HFF-Myc (cell line): Measurements from ENCODE around the gene PMM2.

ENCODE experiments used
- DNase-seq: peaks from one replicate; pipeline ENCODE4 v3.0.0-alpha.2; 2011; ENCODE audit warnings: low read depth; ENCODE audit errors: extremely low read depth
- H3K4me3 ChIP-seq: replicated peaks from 2 replicates; pipeline ENCODE4 v1.5.1; 2011; ENCODE audit warnings: low read depth, mild to moderate bottlenecking, control low read depth, low read length
- TF ChIP-seq, protein P1 (sequence below): IDR thresholded peaks from 2 replicates; pipeline ENCODE4 v1.5.1; 2012; ENCODE audit warnings: mild to moderate bottlenecking, low read depth, low read length, control low read depth; ENCODE audit errors: missing control alignments

Gene PMM2

GRCh38 chr16:8889893-8890548 is 92.4 kb downstream of the PMM2 start:
- DNase-seq, result no peak
- no peak overlapping the region for H3K4me3 ChIP-seq
- TF ChIP-seq, protein P1, sequence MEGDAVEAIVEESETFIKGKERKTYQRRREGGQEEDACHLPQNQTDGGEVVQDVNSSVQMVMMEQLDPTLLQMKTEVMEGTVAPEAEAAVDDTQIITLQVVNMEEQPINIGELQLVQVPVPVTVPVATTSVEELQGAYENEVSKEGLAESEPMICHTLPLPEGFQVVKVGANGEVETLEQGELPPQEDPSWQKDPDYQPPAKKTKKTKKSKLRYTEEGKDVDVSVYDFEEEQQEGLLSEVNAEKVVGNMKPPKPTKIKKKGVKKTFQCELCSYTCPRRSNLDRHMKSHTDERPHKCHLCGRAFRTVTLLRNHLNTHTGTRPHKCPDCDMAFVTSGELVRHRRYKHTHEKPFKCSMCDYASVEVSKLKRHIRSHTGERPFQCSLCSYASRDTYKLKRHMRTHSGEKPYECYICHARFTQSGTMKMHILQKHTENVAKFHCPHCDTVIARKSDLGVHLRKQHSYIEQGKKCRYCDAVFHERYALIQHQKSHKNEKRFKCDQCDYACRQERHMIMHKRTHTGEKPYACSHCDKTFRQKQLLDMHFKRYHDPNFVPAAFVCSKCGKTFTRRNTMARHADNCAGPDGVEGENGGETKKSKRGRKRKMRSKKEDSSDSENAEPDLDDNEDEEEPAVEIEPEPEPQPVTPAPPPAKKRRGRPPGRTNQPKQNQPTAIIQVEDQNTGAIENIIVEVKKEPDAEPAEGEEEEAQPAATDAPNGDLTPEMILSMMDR, result no peak

DNA sequence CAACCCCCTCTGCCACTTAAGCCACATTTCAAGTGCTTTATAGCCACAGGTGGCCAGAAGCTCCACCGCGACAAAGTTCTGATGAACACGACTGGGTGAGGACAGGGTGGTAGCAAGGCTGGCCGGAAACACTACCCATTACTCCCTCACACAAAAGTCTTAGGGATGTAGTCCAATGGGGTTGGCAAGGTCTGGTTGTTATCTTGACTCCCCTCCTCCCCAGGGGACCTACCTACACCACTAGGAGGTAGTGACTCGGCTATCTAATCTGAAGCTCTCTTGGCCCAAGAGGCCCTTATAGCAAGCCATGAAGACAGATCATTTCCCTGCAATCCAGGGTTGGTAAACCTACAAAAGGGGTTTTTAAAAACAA is 92.9 kb downstream of the PMM2 start:
- H3K4me3 ChIP-seq, result no peak overlapping the region
- TF ChIP-seq, protein P1, result no peak

DNA sequence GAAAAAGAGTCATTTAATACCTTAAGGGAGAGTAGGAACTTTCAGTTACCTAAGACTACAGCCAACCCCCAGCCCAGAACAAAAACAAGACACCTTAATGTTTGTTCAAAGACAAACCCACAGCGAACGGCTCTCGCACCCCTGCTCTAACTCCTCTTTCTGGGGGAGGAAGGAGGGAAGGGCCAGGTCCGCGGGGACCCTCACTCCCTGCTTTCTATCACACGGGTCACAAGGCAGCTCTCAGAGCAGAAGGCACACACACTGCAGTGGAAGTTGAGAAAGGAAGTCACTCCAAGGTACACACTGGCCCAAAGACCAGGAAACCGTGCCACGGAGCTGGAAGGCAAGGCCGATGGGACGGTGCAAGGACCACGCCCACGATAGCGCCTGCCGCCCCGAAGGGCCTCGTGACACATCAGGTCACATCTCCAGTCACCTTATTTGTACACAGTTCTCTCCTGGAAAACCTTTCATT is 94.5 kb downstream of the PMM2 start:
- no peak for DNase-seq
- TF ChIP-seq, protein P1, result no peak
- no peak overlapping the region for H3K4me3 ChIP-seq

More for the DNA sequence above, 92.9 kb downstream of the PMM2 start:
- no peak for DNase-seq

DNA sequence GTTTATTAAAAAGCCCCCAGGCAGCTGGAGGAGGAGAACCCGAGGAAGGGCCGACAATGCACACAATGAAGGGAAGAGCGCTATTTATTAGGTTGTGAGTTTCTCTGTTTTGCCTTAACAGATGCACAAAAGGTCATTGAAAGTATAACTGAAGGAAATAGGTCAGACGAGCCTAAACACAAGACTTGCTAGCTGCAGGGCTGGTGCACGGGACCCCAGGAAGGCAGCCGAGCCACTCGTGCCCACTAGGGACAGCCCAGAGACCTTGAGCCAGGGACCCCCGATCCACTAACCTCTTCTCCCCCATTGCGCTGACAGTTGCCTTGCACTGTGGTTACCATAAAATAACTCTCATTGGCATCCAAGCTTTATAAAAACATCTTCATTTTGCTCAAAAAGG is 95.8 kb downstream of the PMM2 start:
- DNase-seq, result no peak
- no peak overlapping the region for H3K4me3 ChIP-seq
- TF ChIP-seq, protein P1, result no peak

DNA sequence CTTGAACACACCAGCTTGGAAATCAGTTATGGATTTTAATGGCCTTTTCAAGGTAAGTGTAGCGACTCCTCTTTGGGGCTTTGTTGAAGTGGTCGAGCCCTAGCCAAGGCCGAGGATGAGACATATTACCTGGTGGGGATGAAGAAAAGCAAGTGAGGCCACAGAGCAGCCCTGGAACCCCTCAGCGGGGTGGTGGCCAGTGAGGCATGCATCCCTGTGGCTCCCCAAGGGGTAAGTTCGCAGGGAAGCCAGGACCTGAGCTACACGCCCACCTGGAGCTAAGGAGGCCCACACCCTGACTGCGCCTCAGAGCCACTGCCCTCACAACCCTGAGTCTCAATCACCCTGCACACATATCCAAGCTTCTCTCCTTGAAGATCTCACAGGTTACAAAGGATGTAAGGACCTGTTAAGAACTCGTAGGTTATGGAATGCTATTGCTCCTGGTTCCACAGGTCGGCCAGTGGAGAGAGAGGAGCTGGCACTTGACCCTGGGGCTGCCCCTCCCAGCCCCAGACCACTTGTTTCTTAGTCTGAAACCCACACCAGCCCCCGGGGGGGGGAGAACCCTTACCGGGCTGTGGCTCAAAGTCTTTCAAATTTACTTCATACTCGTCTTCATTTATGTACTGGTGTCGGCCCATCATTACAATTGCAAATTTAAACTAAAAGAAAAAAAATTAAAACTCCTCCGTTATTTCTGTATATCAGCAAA is 96.5 kb downstream of the PMM2 start:
- H3K4me3 ChIP-seq, result no peak overlapping the region
- TF ChIP-seq, protein P1, result no peak
- DNase-seq, result no peak

- DNase-seq, result no peak
- TF ChIP-seq, protein P1, result no peak
- no peak overlapping the region for H3K4me3 ChIP-seq
Measured at GRCh38 chr16:8894736-8895334, 97.2 kb downstream of the PMM2 start.
